Stimulated activated CD4-positive, alpha-beta T cell treated with anti-CD3 and anti-CD28 coated beads, Interleukin-1b, Interleukin-23, amount 100 ng/mL, for 48 hours (primary cell): Measurements from ENCODE around the gene WDFY2.

Experiments used
- DNase-seq: peaks from one replicate; pipeline ENCODE4 v3.0.0-alpha.2; 2020

The WDFY2 gene

GRCh38 chr13:51603716-51604115 is 19.5 kb downstream of the WDFY2 start:
- DNase-seq, result no peak

GRCh38 chr13:51605698-51606097 is 21.4 kb downstream of the WDFY2 start:
- DNase-seq, result no peak

DNA sequence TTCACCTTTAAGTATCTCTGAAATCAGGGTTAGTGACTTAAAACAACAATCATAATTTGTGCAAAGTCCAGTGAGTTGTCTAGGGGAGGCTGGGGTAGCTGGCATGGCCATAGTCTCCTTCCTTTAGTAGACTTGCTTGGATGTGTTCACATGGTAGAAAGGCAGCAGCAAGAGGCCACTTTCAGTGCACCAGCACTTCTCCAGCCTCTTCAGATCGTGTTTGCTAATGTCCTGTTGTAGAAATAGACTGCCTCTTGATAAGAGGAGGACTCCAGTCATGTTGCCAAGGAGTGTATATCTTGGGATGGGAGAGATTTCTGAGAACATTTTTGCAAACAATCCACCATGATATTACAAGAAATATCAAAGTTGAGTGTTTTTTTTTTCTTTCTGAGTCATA is 22.9 kb downstream of the WDFY2 start:
- no peak for DNase-seq

DNA sequence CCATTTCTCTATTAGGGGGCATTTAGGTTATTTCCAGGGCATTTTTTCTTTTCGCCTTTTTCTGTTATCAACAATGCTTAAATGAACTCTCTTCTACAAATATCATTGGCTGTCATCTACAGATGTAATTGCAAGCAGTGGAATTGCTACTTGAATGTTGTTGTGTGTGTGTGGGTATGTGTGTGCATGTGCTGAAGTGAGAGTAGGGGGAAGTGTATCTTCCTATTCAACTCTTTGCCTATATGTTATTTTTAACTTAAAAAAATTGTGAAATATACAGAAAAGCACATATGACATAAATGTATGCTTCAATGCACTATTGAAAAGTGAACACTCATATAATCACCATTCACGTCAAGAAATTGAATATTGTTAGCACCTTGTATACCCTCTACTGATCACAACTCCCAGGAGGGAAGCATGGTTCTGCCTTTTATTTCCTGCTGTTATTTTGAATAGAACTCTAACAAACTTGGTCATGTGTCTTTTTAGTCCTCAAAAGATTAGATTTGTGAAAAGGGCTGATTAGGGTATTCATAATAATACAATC is 24.7 kb downstream of the WDFY2 start:
- DNase-seq, result no peak

DNA sequence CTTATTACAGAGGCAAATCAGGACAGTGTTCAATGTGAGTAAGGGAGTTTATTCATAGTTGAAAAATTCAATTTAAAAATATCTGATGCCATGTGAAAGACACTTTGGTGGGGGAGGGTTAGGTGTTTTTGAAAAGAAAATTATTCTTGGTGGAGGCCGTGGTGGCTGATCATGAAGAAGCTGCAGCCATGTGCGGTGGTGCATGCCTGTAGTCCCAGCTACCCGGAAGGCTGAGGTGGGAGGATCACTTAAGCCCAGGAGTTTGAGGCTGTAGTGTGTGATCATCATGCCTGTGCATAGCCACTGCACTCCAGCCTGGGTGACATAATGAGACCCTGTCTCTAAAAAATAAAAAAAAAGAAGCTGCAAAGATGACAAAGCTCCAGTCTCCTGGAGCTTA is 28.6 kb downstream of the WDFY2 start:
- DNase-seq, result no peak

DNA sequence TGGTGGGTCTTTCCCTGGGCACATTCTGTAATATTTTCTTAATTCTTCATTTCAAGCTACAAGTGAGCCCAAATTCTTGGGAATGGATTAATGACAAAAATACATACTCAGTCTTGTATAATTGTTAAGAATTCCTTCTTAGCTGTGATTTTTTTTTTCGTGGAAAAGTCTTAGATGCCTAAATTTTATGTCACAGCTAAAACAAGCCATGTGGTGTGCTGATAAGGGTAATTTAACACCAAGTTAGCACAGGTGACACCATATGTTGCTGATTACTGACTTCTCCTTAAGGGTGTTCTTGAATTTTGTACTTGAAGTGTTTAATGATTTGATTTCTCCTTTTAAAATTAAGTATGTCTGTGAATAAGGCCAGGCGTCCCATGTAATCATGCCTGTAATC is 29.3 kb downstream of the WDFY2 start:
- no peak for DNase-seq

DNA sequence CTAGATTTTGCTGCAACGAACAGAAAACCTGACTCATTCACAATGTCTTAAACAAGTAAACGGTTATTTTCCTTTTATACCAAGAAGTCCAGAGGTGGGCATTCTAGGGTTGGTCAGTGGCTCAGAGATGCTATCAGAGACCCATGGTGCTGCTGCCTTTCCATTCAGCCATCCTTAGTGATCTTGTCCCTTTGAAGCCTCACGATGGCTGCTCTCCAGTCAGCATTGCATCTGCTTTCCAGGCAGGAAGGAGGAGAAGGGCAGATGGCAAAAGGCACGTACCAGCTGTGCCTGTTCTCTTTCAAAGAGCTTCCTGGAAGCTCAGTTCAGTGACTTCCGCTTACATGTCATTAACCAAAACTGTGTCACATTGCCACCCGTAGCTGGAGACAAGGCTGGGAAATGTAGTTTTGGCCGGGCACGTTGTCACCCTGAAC is 30.1 kb downstream of the WDFY2 start:
- DNase-seq, result peak; percentile 64

- DNase-seq, result no peak
Observed at GRCh38 chr13:51618626-51619025, 34.4 kb downstream of the WDFY2 start.

DNA sequence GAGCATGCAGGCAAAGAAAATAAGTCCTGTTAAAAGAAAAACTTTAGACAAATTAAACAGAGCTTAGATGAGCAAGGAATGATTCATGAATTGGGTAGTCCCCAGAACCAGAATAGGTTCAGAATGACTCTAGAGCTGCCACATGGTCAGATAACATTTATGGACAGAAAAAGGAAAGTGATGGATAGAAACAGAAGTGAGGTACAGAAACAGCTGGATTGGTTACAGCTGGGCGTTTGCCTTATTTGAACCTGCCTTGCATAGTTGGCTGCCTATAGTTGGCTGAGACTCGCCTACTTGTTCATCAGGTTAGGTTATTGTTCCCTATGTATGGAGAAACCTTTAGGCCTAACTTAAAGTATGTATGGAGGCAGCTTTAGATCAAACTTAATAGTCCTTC is 35.4 kb downstream of the WDFY2 start:
- DNase-seq, result peak; percentile 27

- DNase-seq, result no peak
Observed at GRCh38 chr13:51620165-51620983, 36.1 kb downstream of the WDFY2 start.

- no peak for DNase-seq
Observed at GRCh38 chr13:51621602-51622001, 37.3 kb downstream of the WDFY2 start.

DNA sequence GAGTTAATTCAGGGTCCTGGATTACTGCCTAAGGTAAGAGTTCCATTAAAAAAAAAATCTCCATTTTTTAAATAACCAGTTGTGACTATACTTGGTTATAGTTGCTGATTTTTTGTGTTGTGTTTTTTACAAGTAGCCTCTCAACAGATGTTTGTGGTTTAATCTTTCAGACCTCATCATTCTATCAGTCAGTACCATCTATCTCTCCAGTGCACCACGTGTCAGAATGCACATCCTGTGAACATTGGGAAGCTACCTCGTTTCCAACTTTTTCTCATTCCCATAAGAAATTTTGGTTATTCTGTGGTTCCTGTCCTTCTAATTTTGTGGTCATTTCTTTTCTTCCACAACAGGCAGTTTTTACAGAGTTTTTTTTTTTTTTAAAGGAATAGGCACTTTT is 39.2 kb downstream of the WDFY2 start:
- DNase-seq, result no peak

DNA sequence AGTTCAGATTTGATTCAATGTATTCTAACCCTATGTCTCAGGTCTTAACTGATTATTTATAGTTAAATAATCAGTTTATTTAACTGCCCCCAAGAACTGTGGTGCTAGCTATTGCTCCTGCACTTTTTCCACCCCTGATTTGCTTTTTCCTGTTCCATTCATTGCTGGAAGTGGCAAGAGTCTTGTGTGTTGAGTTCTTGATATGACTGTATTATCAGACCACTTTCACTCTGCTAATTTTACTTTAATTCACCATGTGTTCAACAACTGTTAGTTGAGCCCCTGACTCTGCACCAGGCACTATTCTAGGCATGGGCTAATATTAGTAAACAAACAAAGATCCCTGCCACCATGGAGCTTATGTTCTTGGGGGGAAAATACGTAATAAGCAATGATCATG is 39.9 kb downstream of the WDFY2 start:
- DNase-seq, result no peak

DNA sequence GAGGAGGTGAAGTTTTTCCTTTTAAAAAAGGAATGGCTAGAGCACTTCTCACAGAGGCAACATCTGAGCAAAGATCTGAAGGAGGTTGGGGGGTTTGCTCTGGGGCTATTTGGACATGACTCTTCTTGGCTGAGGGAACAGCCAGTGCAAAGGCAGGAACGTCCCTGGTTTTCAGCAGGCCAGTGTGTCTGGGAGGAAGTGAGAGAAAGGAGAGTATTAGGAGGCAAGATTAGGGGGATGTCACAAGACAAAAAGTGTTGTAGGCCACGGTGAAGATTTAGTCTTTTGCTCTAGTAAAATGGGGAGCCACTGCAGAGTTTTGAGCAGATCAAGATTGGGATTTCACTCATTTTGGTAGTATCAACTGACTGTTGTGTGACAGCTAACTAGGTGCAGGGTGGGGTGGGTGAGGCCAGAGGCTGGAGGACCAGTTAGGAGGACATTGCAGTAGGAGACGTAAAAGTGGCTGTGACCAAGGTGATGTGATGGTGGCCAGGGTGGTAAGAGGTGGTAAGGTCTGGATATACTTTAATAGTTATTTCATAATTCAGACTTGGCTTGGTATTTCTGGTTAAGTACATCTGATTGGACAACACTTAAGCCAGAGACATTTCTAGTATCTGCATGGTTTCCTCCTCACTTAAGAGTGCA is 40.6 kb downstream of the WDFY2 start:
- DNase-seq, result no peak

- DNase-seq, result no peak
Observed at GRCh38 chr13:51625555-51626345, 41.5 kb downstream of the WDFY2 start.

DNA sequence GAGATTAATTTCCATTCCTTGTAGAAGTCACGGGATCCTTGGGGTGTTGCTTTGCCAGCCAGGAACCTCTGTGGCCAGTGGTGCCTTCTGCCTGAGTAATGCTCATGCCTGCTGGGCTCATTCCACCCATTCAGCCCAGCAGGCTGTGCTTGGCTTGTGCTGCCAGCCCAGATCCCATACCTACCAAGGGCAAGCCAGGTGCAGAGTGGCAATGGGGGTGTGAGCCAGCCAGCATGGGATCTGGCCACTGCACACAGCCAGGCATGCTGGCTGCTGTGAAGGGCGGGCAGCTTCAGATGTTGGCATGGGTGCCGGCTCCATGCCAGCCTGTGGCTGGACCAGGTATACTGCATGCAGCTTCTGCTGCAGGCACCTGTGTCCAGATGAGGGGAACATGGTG is 42.5 kb downstream of the WDFY2 start:
- no peak for DNase-seq

DNA sequence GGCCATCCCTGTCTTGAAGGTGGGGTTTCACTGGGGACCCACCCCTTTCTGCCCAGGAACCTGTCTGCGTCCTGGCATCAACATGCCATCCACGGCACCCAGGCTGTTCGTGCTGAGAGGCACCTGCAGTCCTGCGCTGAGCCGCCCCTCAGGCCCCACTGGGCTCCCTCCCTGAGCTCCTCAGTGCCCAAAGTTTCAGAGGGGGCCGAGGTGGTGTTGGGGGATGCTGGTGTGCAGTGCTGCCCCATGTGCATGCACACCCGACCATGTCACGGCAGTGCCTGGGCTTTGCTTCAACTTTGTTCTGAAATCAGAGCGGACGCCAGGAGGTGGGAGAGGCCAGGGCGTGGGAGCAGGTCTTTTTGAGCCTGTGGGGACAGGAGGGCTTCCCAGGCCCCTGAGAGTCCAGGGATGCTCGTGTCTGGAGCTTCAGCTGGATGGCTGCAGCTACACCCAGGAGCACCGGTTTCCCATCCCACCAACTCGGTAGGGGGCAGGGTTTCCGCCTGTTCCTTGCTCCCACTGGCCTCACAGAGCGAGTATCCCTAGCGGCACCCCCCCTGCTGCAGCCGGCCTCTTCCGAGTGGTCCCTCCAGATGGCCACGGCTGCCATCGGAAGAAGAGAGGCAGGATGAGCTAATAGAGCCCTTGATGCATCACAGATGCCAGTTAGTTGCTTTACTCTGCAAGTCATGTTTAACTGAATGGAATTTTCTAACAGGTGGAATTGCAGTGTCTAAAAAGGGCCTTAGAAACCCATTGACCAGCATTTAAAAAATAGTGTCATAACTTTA is 44.0 kb downstream of the WDFY2 start:
- DNase-seq, result no peak

DNA sequence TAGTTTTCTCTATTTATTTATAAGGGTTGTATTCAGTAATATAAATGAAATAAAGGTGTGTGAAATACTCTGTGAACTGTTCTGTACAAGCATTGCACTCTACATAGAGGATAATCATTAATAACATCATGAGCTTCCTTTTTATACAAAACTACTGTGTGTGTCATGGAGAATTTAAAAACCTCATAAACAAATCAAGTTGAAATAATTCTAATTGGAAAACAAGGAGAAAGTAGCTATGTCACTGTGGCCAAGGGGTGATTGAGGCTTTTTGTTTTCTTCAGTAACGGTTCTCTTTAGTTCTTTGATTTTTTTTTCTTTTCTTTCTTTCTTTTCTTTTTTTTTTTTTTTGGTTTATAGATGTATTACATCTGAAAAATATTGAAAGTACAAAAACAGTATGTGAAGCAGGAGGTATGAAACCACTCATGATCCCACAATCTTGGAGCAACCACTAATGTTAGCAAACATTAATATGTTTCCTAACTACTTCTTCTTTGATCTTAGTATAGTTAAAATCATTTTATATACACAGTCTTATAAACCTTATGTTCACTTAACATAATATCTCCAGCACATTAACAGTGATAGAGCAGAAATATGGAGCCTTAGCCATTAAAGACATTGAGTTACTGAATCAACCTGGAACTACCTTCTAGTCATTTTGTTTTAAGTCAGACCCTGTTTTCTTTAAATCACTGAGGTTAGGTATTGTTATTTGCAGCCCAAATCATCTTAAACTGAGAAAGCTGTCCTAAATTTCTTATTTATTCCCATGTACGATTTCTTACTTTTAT is 45.4 kb downstream of the WDFY2 start:
- DNase-seq, result no peak

DNA sequence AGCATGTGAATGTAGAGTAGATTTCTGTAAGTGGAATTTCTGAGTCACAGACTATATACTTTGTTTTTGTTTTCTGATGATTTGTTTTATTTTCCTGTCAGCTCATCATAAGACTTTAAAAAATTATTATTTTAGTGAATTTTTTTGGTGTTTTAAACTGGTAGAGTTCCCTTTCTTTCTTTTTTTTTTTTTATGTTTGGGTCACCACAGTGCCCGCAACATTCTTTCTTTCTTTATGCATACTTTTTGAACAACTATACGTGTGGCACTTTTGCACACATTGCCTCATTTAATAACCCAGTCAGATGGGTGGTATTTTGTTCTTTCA is 46.0 kb downstream of the WDFY2 start:
- no peak for DNase-seq

DNA sequence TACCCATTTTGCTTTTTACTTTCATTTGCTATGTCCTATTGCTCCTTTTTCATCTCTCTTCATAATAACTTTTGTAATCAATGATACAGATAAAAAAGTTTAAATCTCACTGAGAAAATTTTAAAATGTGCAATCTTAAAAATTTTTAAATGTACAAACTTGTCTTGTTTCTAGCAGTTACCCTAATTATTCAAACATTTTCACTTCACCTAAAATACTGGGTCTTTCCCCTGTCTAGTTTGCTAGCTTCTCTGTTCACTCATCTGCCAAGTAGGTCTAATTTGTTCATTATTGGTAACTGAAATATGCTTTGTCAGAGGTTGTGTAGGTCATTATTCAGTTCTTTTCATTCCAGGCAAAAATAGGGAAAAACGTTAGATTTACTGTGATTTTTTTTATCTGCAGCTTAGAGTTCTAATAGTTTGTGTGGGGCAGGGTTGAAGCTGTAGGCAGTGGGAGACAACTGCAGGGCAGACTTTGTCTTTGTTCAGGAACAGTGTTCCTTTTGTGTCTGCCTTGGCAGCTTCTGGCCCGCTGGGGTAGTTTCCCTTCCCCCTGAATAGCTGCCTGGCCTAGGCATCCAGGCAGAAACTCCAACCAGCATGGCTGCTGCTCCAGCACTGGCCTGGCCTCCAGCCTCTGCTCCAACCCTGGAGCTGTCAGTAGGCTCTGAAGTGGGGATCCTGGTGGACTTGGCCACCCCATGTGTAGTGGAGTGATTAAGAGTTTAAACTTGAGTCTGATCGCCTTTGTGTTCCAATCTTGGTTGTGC is 48.5 kb downstream of the WDFY2 start:
- DNase-seq, result no peak
